NCI-H187 (cell line): ENCODE measurements around the gene TRPV2.

ENCODE experiments used
- DNase-seq, 2 experiments: peaks; one replicate each; lab custom pipeline; 2025; lab: John Stamatoyannopoulos, UW

TRPV2 gene

GRCh38 chr17:16459271-16459670 lies 43.9 kb downstream of the TRPV2 start:
- DNase-seq: no peak

GRCh38 chr17:16459855-16460550 lies 44.6 kb downstream of the TRPV2 start:
- no peak for DNase-seq

GRCh38 chr17:16460796-16461605 lies 45.6 kb downstream of the TRPV2 start:
- DNase-seq: no peak

- no peak for DNase-seq
Measured at GRCh38 chr17:16461606-16461866, 46.2 kb downstream of the TRPV2 start.

- no peak for DNase-seq
Measured at GRCh38 chr17:16462070-16462864, 46.9 kb downstream of the TRPV2 start.

GRCh38 chr17:16463358-16464302 lies 48.3 kb downstream of the TRPV2 start:
- DNase-seq: peak in 1 of 2 experiments; percentile 50

- DNase-seq: no peak
Measured at GRCh38 chr17:16464303-16465051, 49.1 kb downstream of the TRPV2 start.

- no peak for DNase-seq
Measured at GRCh38 chr17:16465052-16465312, 49.6 kb downstream of the TRPV2 start.

- DNase-seq: no peak
Measured at GRCh38 chr17:16465861-16466338, 50.5 kb downstream of the TRPV2 start.

GRCh38 chr17:16466407-16466806 lies 51.0 kb downstream of the TRPV2 start:
- DNase-seq: no peak

GRCh38 chr17:16467044-16467443 lies 51.7 kb downstream of the TRPV2 start:
- no peak for DNase-seq

GRCh38 chr17:16467886-16468285 lies 52.5 kb downstream of the TRPV2 start:
- DNase-seq: no peak

- DNase-seq: no peak
Measured at GRCh38 chr17:16468428-16468992, 53.1 kb downstream of the TRPV2 start.

- no peak for DNase-seq
Measured at GRCh38 chr17:16470265-16470664, 54.9 kb downstream of the TRPV2 start.

- DNase-seq: no peak
Measured at GRCh38 chr17:16471295-16471694, 55.9 kb downstream of the TRPV2 start.

GRCh38 chr17:16472539-16472938 lies 57.2 kb downstream of the TRPV2 start:
- no peak for DNase-seq

- DNase-seq: no peak
Measured at GRCh38 chr17:16473044-16474011, 58.0 kb downstream of the TRPV2 start.

- DNase-seq: no peak
Measured at GRCh38 chr17:16474012-16474725, 58.8 kb downstream of the TRPV2 start.

- DNase-seq: no peak
Measured at GRCh38 chr17:16475179-16475704, 59.9 kb downstream of the TRPV2 start.
